Measurements from ENCODE around the gene PCDHB8.
"Not testable (repeated sequence)": the region's sequence is repeated elsewhere in the genome, so short reads cannot be mapped to it uniquely, and the experiment has no call there.

GRCh38 chr5:141215504-141215903, 37.9 kb downstream of the PCDHB8 start:
- not testable (repeated sequence) for TF ChIP-seq CTCF (conservative IDR thresholded peaks at IDR 0.05; ENCODE audit: low read depth, low read length); EZH2phosphoT487 (IDR thresholded peaks at IDR 0.05; ENCODE audit: borderline replicate concordance, low read length); EZH2 (IDR thresholded peaks at IDR 0.05; ENCODE audit: low read length, unreplicated experiment)

Measured in PC-3 (cell line).